Smooth muscle cell (in vitro differentiated cells): ENCODE data around the gene TARBP2. TPM values are rescaled to one million over a fixed set of nuclear protein-coding genes. Genes with fewer than 3 reads are reported as not detected.

Experiments used
- DNase-seq: peaks from one replicate; lab custom pipeline; 2025; ENCODE audit not compliant: unreplicated experiment; lab: John Stamatoyannopoulos, UW
- H2AFZ ChIP-seq: fragments of 200-600 bp; sonication (generic); 2 replicates; pipeline ENCODE4 v1.6.0; 2016; ENCODE audit warnings: antibody characterized with exemption, low read depth, mild to moderate bottlenecking
- H3F3A ChIP-seq: fragments of 200-600 bp; sonication (generic); 2 replicates; pipeline ENCODE4 v1.6.0; 2017; ENCODE audit warnings: antibody characterized with exemption, low read depth
- H3K27ac ChIP-seq: fragments of 200-600 bp; sonication (generic); 2 replicates; pipeline ENCODE4 v1.5.1; 2016; ENCODE audit warnings: low read depth, mild to moderate bottlenecking
- H3K27me3 ChIP-seq: fragments of 200-600 bp; sonication (generic); 2 replicates; pipeline ENCODE4 v1.6.1; 2016; ENCODE audit warnings: low read depth, mild to moderate bottlenecking
- H3K36me3 ChIP-seq: fragments of 200-600 bp; sonication (generic); 2 replicates; pipeline ENCODE4 v1.5.1; 2016; ENCODE audit warnings: low read depth
- H3K4me1 ChIP-seq: fragments of 200-600 bp; sonication (generic); 2 replicates; pipeline ENCODE4 v1.5.1; 2016; ENCODE audit warnings: low read depth
- H3K4me2 ChIP-seq: fragments of 200-600 bp; sonication (generic); 2 replicates; pipeline ENCODE4 v1.6.0; 2016; ENCODE audit warnings: mild to moderate bottlenecking
- H3K4me3 ChIP-seq: fragments of 200-600 bp; sonication (generic); 2 replicates; pipeline ENCODE4 v1.5.1; 2016; ENCODE audit warnings: mild to moderate bottlenecking
- H3K79me2 ChIP-seq: fragments of 200-600 bp; sonication (generic); 2 replicates; pipeline ENCODE4 v1.6.0; 2016; ENCODE audit warnings: low read depth, mild to moderate bottlenecking
- H3K9ac ChIP-seq: fragments of 200-600 bp; sonication (generic); 2 replicates; pipeline ENCODE4 v1.6.0; 2016; ENCODE audit warnings: low read depth
- H3K9me3 ChIP-seq: fragments of 200-600 bp; sonication (generic); replicated peaks from 2 replicates; pipeline ENCODE4 v1.5.1; 2016; ENCODE audit warnings: low read depth
- H4K20me1 ChIP-seq: fragments of 200-600 bp; sonication (generic); 2 replicates; pipeline ENCODE4 v1.6.0; 2016; ENCODE audit warnings: low read depth
- WGBS: methylation state at CpG from one replicate; pipeline ENCODE4 v1.1.7; 2016; ENCODE audit warnings: low lambda C conversion rate; 5-methylcytosine and 5-hydroxymethylcytosine counted together
- polyA plus RNA-seq: library from polyadenylated mRNA; unstranded; fragments of >200 nt; fragmentation: Nextera tagmentation; extraction: Ambion mirVana; gene quantifications from 2 replicates; pipeline ENCODE4 v1.2.1, GENCODE V29; 2016
- total RNA-seq: library from RNA; depleted of rRNA; stranded (reverse); fragments of >200 nt; gene quantifications from 2 replicates; pipeline ENCODE4 v1.2.3, GENCODE V29; 2014
- TF ChIP-seq, protein P1 (sequence below): fragments of 200-600 bp; sonication (generic); IDR thresholded peaks from 2 replicates; pipeline ENCODE4 v1.5.1; 2017; ENCODE audit warnings: borderline replicate concordance, mild to moderate bottlenecking, antibody characterized with exemption; ENCODE audit not compliant: insufficient read depth, poor library complexity, severe bottlenecking

The TARBP2 gene
- total and polyA plus RNA-seq, 2 experiments from 2014 or later, result 31.8 to 47.5 TPM

DNA sequence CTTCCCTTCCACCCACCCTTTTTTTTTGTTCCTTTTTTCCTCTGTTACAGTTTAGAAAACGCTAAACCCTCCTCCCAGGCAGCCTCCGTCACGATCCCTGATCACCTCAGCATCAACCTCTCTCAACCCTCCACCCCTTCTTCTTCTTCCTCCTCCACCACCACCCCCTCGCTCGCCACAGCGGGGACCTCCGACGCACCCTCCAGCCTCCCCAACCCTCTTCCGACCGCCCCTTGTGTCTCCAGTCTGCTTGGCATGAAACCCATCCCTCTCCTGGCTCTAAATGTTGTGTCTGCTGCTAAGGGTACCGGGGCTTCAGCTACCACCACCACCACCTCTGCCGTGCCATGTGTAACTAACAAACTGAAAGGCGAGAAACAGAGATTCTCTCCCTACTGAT is 26.3 kb upstream of the TARBP2 start:
- Histone ChIP-seq H3K9ac (no peak overlapping the region), H4K20me1 (peaks cover 99% of the 10 kb centered on the region), H3K27me3 (no peaks in the 10 kb centered on the region), H3K79me2 (peaks cover 75% of the 10 kb centered on the region), H3K36me3 (peaks cover 30% of the 10 kb centered on the region), H3K9me3 (no peaks in the 10 kb centered on the region), H3K4me1 (peaks cover 15% of the 10 kb centered on the region), H3F3A (peaks cover 74% of the 10 kb centered on the region), H3K27ac (peak overlapping the region; percentile 30), H3K4me3 (no peak overlapping the region), H2AFZ (no peak overlapping the region), H3K4me2 (no peak overlapping the region)
- DNase-seq, result no peak
- WGBS, result 92% methylated on average over 13 of the region's 13 CpGs
- TF ChIP-seq, protein P1, sequence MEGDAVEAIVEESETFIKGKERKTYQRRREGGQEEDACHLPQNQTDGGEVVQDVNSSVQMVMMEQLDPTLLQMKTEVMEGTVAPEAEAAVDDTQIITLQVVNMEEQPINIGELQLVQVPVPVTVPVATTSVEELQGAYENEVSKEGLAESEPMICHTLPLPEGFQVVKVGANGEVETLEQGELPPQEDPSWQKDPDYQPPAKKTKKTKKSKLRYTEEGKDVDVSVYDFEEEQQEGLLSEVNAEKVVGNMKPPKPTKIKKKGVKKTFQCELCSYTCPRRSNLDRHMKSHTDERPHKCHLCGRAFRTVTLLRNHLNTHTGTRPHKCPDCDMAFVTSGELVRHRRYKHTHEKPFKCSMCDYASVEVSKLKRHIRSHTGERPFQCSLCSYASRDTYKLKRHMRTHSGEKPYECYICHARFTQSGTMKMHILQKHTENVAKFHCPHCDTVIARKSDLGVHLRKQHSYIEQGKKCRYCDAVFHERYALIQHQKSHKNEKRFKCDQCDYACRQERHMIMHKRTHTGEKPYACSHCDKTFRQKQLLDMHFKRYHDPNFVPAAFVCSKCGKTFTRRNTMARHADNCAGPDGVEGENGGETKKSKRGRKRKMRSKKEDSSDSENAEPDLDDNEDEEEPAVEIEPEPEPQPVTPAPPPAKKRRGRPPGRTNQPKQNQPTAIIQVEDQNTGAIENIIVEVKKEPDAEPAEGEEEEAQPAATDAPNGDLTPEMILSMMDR, result no peak

DNA sequence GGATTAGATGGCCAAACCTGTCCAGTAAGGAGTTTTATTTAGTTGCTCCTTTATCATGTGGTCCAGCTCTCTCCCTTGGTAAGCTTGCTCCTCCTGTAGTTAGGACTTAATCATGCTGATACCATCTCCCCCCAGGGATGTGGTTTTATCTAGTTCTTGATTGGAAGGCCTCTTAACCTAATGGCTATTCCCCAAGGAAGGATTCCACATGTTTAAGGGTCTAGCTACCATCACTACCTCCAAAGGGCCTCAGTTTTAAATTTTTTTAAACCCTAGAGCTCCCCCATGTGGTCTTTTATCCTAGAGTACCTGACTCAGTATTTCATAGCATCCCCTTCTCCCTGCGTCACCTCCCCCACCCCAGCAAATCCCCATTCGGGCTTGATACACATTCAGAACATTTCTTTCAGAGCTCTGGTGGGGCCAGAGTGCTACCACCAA is 24.3 kb upstream of the TARBP2 start:
- H3K79me2 ChIP-seq, result peaks cover 59% of the 10 kb centered on the region
- no peak for DNase-seq
- H3K4me3 ChIP-seq, result no peak overlapping the region

DNA sequence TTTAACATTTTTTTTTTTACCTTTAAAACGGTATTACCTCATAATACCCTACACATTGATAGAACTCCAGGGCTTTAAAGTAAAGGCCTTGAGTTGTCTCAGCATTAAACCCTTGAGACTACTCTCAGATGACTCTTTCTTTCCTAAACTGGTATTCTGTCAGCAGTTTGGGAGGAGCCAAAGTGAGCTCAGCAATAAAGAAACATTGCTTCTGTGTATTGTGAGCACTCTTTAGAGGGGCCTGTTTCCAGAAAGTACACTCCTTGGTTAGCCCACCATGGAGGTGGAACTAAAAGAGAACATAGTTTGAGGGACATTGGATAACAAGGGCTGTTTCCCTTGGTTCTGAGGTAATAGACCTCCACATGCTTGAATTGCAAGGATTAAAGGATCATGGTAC is 22.2 kb upstream of the TARBP2 start:
- no peak for DNase-seq
- peak overlapping the region; percentile 63 for H3K27ac ChIP-seq
- peaks cover 39% of the 10 kb centered on the region for H3K79me2 ChIP-seq
- H3K9ac ChIP-seq, result no peak overlapping the region
- no peak overlapping the region for H3K4me3 ChIP-seq
- no peaks in the 10 kb centered on the region for H3K27me3 ChIP-seq
- H3K4me2 ChIP-seq, result no peak overlapping the region
- peaks cover 22% of the 10 kb centered on the region for H3K36me3 ChIP-seq
- peaks cover 7% of the 10 kb centered on the region for H3K4me1 ChIP-seq
- H3F3A ChIP-seq, result peaks cover 71% of the 10 kb centered on the region
- peaks cover 100% of the 10 kb centered on the region for H4K20me1 ChIP-seq
- no peak overlapping the region for H2AFZ ChIP-seq
- TF ChIP-seq, protein P1, result no peak
- H3K9me3 ChIP-seq, result no peaks in the 10 kb centered on the region
- WGBS, result 87% methylated on average over 1 of the region's 1 CpG

More for the DNA sequence above, 24.3 kb upstream of the TARBP2 start:
- Histone ChIP-seq H3K4me2 (no peak overlapping the region), H3K9ac (no peak overlapping the region), H3F3A (peaks cover 75% of the 10 kb centered on the region), H4K20me1 (peaks cover 100% of the 10 kb centered on the region), H2AFZ (no peak overlapping the region), H3K4me1 (peaks cover 15% of the 10 kb centered on the region), H3K27me3 (no peaks in the 10 kb centered on the region), H3K36me3 (peaks cover 22% of the 10 kb centered on the region), H3K27ac (peak overlapping the region; percentile 53), H3K9me3 (no peaks in the 10 kb centered on the region)
- TF ChIP-seq, protein P1, result peak; percentile 34
- 85% methylated on average over 2 of the region's 2 CpGs for whole genome bisulfite sequencing

DNA sequence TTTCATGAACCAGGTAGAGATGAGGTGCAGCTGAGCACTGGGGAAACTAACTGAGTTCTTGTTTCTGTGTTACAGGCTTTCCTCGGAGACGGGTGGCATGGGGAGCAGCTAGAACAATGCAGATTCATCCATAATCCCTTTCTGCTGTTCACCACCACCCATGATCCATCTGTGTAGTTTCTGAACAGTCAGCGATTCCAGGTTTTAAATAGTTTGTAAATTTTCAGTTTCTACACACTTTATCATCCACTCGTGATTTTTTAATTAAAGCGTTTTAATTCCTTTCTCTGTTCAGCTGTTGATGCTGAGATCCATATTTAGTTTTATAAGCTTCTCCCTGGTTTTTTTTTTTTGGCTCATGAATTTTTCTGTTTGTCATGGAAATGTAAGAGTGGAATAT is 21.8 kb upstream of the TARBP2 start:
- DNase-seq, result no peak
- peaks cover 34% of the 10 kb centered on the region for H3K79me2 ChIP-seq
- peaks cover 100% of the 10 kb centered on the region for H4K20me1 ChIP-seq
- no peaks in the 10 kb centered on the region for H3K9me3 ChIP-seq
- H3K4me1 ChIP-seq, result peaks cover 4% of the 10 kb centered on the region
- peaks cover 22% of the 10 kb centered on the region for H3K36me3 ChIP-seq
- no peaks in the 10 kb centered on the region for H3K27me3 ChIP-seq
- H3K27ac ChIP-seq, result peak overlapping the region; percentile 63
- WGBS, result 84% methylated on average over 5 of the region's 5 CpGs
- no peak overlapping the region for H3K9ac ChIP-seq
- peaks cover 76% of the 10 kb centered on the region for H3F3A ChIP-seq
- no peak overlapping the region for H3K4me2 ChIP-seq
- TF ChIP-seq, protein P1, result no peak
- no peak overlapping the region for H2AFZ ChIP-seq
- no peak overlapping the region for H3K4me3 ChIP-seq
